Kidney capillary endothelial cell (primary cell): ENCODE data around the gene FAM120A.

Experiments used
- DNase-seq: peaks from one replicate; pipeline ENCODE4 v3.0.0-alpha.2; 2018; ENCODE audit warnings: low spot score

Gene FAM120A

GRCh38 chr9:93446073-93446472 lies 5.4 kb upstream of the FAM120A start:
- DNase-seq = no peak

GRCh38 chr9:93447655-93448054 lies 3.8 kb upstream of the FAM120A start:
- DNase-seq = no peak

DNA sequence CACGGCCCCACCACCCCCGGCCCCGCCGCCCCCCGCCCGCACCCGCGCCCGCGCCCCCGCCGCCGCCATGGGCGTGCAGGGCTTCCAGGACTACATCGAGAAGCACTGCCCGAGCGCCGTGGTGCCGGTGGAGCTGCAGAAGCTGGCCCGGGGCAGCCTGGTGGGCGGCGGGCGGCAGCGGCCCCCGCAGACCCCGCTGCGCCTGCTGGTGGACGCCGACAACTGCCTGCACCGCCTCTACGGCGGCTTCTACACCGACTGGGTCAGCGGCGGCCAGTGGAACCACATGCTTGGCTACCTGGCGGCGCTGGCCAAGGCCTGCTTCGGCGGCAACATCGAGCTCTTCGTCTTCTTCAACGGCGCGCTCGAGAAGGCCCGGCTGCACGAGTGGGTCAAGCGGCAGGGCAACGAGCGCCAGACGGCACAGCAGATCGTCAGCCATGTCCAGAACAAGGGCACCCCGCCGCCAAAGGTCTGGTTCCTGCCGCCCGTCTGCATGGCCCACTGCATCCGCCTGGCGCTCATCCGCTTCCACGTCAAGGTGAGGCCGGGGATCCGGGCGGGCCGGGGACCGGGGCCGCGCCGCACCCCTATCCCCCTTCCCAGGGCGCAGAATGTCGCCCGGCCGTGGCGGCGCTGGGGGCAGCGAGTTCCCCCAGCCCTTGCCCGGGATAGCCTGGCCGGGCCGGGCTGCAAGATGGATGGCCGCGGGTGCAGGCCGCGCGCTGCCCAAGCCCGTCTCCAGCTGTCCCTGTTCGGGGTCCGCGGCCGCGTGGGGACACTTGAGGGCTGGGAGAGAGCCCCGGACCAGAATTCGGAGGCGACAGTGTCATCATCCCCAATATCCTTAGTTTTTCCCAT lies 594 bp downstream of the FAM120A start:
- peak; percentile 36 for DNase-seq

GRCh38 chr9:93452710-93453046 lies 1.2 kb downstream of the FAM120A start:
- DNase-seq = peak; percentile 24

DNA sequence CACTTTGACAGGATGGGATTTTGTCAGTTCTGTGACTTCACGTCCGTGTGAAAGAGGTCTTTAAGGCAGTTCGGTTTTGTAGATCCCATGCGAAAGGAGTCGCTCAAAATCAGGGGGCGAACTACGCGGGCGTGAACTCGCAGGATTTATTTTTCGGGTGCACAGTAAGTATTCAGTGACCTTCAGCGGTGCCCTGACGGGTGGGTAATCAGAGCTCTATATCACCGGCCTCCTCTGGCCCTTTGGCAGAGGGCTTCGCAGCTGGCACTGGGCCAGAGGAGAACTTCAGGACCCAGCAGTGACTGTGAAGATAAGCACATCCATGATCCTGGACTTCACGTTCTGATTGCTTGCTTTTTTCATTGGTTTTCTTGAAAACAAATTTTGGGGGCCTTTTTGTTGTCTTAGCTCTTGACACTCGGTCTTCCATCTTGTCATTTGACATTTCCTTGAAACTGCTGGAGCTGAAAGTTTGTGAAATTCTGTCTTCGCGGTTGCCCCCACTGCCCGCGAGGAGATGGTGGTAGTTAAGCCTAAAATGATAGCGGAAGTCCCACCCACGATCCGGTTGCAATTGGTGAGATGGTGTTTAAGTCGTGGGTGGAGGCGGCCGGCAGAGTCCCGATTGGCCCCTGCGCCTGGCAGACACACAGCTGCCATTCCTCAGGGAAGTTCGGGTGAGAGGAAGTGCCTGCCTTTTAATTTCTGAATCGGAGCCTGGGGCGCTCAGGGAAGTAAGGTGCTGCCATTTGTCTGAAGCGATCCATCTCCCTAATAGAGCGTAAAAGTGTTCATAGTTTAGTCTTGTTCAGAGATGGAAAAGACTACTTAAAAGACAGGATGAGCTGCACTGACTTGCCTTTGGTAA lies 1.8 kb downstream of the FAM120A start, which contains the start of gene FAM120AOS:
FAM120AOS (minus strand) TSS at position 535 of the 868 bp plus-strand sequence. CDS start 872 bp downstream, outside the sequence.
- DNase-seq = peak; percentile 93

DNA sequence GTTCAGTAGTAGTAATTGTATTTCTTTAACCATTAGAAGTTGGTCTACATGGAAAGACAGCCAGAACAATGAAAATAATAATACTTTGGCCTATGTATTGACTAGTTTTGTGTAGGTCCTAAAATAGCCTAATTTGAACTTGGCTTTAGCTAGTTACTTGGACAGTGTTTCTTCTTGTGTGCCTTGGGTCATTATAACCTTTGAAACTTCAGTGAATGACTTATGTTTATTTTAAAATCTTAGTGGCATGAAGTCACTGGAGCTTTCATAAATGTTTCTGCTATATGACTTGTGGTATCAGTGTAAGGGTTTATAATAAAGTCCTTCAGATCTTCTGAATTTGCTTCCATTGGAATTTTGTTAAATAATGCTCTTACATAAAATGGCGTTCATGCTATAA lies 4.5 kb downstream of the FAM120A start:
- DNase-seq = no peak

DNA sequence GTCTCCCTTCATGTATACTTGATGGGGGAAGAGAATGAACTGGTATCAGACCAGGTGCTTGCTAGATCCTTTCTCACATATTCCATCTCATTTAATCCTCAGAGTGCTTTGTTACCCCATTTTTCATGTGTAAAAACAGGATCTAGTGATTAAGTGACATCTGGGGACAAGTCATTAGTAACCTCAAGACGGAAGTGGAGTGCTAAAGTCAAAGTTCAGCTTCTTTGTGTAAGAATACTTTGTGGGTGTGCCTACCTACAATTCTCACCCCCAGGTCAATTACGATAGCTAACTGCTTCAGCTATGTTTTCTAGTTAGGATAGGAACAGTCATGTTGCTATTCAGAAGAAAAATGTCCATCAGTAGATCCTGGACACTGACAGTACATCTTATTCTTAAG lies 5.0 kb downstream of the FAM120A start:
- DNase-seq = no peak

DNA sequence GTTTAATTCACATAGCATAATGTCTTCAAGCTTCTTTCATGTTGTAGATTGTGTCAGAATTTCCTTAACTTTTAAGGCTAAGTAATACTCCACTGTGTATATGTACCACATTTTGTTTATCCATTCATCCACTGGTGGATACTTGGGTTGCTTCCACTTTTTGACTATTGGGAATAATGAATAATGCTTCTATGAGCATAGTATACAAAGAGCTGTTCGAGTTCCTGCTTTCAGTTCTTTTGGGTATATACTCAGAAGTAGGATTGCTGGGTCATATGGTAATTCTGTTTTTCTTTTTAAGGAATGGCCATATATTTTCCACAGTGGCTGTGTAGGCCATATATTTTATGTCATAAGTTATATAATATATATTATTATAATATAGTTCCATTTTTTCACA lies 5.5 kb downstream of the FAM120A start:
- DNase-seq = no peak

DNA sequence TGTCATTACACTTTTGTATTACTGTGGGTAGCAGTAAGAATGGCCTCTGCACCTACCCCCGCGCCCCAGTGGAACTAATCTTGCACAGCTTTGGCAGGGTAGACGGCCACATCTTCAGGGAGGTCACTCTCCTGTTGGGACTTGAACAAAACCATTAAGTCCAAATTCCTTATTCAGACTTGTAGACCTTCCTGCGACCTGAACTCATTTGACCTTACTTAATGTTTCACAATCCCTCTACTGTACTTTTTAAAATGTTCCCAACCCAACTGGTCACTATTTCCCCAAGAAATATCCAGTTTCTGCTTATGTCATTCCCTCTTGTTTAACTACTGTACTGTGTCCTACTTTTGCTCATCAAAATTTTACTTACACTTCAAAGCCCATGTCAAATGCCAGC lies 7.2 kb downstream of the FAM120A start:
- DNase-seq = no peak

DNA sequence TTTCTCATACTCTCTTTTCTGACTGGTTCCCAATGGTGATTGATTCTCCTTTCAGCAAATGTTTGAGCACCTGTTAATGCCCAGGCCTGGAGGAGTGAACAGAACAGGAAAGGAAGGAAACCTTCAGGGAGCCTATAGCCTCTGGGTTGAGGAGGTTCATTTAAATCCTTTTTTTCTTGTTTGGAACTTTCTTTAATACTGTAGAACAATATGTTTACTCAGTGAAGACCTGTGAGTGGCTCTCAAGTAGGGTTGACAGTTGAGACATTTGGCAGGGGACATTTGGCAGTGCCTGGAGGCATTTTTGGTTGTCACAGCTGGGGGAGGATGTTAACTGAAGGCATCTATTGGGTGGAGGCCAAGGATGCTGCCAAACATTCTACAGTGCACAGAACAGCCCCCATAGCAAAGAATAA lies 8.0 kb downstream of the FAM120A start:
- DNase-seq = no peak

DNA sequence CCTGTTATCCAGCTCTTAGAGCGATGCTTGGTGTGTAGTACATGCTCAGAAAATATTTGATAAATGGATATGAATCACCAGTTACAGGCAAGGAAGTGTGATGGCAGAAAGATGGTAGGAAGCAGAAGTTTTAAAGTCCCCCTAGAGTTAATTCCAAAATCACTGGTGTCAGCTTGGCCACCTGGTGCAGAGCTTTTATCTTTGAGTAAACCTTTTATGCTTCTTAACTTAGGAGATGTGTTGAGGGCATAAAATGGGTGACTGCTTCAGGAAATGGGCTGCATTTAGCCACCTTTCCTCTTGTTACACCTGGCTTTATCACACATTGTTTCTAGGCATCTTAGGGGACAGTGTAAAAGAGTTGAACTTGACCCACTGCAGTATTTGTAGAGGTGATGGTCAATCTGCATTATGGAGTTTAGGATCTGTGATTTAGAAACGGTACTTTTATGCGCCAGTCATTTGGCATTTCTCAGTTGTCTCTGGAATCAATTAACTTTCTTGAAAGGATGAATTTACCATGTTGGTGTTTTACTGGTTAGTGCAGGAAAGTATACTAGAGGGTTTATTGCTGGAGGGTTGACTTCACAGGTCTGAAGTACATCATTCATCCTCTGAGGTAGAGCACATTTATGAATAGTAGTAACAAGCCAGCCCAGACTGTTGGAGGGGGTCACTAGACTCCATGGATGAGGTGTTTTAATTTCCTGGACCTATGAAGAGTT lies 9.4 kb downstream of the FAM120A start:
- DNase-seq = no peak

DNA sequence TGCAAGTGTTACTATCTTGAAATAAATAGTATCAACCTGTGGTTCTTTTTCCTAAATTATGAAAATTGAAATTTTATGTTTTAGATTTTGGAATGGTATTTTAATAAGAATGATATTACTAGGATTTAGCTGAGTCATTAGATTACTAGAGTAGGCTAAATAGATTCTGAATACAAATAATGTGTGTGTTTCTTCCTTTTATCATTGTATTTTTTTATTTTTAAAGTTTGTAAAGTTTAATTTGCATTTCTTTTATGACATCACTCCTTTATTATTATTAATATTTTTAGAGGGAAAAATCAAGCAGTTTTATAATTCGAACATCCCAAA lies 9.9 kb downstream of the FAM120A start:
- DNase-seq = no peak

GRCh38 chr9:93461821-93462220 lies 10.3 kb downstream of the FAM120A start:
- no peak for DNase-seq

DNA sequence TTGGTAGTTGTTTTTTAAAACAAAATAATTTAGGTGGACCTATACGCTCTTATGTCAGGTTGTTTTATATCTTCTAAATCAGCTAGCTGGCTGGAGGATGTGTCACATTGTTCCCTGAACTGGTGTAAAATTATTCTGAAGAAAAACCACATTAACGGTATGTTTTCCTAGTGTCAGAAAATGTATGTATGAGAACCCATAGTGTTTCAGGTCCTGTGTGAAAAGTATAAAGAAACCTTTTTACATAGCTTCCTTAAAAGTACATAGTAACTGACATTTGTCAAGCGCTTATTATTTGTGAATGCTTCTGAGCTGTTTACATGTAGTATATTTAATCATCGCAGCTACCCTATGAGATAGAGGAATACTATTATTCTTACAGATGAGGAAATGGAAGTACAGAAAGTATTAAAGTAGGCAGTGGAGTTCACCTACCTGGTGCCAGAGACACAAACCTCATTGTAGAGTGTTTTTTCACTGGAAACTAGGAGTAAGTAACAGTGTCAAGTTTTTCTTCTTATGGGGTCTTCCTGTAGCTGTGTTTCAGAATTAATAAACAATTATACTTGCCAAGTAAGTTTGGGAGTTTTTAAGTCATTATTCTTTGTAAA lies 12.3 kb downstream of the FAM120A start:
- no peak for DNase-seq

DNA sequence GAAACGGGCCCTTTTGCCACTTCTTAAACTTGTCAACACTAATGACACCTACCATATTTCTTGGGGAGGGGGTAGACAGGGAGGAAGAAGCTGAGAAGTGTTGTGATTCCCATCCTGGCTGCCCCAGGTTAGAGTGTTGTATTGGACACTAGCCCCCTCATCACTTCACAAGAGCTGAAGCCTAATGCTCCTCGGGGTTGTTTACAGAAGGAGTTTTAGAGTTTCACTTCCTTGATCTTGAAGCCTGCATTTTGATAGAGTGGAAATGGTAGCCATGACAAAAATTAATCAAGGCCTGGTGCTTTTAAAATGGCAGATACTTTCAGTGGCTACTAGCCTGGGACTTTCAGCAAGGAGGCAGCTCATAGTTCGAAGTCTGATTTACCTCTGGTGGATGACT lies 12.9 kb downstream of the FAM120A start:
- DNase-seq = no peak

DNA sequence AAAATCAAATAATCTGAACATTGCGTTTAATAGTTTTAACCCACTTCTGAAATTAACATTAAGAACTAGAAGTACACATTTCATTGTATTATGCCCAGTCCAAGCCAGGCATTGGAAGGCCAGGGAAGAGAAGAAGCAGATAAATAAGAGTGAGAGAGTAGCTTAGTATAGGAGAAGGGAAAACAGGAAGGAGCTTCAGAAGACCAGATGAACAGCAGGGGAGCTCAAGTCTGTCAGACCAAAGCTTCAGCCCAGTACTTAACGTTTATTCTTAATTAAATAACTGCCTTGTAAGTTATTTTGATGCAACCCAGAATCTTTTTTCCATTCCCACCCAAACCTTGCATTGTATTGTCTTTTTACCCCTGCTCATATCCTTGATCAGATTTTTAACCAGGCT lies 13.4 kb downstream of the FAM120A start:
- no peak for DNase-seq

- no peak for DNase-seq
Measured at GRCh38 chr9:93465855-93466254, 14.4 kb downstream of the FAM120A start.

GRCh38 chr9:93466416-93467061 lies 15.1 kb downstream of the FAM120A start:
- DNase-seq = no peak

- no peak for DNase-seq
Measured at GRCh38 chr9:93467062-93467416, 15.6 kb downstream of the FAM120A start.

GRCh38 chr9:93467462-93467861 lies 16.0 kb downstream of the FAM120A start:
- no peak for DNase-seq

- no peak for DNase-seq
Measured at GRCh38 chr9:93468763-93469456, 17.4 kb downstream of the FAM120A start.
